ENCODE data around the gene ABCC5.

The ABCC5 gene

DNA sequence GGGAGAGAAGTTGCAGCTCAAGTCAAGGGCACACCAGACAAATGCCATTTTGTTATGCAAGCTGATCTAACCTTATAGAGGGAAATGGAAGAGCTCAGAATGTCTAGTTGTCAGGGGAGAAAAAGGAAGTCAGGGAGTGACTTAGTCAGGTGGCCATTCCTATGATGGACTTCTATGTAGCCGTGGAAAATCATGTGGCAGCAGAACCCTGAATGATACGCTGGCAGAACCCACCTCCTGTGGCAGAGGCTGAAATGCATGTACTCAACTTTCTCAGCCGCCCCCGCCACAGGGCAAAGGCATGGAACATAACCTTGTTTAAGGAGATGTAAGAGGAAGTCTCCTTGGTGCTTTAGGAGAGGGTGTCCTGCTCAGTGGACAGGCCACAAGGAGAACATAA lies 95.3 kb downstream of the ABCC5 start:
- DNase-seq (ENCODE audit: low read depth), result no peak

DNA sequence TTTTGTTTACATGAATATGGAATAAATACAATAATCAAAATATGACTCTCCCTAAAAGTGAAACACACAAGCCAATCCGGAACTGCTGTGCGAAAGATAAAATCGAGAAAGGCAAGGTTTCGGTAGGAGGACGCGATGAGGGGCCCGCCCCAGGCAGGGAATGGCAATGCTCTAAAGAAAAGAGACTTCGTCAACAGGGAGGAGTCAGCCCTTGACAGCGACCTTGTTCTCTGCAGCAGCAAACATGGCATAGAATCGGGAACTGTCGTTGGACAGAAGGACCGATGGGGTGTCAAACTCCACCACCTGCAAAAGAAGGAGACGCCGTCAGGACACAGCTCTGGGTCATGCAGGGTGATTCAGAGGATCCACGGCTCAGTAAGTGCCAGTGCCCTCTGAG lies 96.6 kb downstream of the ABCC5 start:
- DNase-seq (ENCODE audit: low read depth), result no peak

DNA sequence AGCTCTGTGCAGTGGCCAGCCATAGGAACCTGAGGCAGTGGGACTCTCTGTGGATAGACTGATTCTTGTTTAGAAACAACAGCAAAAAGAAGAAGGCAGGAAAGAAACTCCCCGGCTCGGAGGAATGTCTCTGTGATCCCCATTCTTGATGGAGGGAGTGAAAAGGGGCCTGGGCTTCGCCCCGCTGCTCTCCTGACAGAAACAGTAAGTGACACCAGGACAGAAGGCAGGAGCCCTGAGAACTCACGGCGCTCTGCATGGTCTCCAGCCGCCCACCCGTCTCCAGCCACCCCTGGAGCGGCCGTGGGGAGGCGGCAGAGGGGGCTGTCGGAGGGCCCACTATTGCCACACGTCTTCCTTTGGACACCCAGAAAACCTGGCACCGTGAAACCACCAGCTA lies 97.3 kb downstream of the ABCC5 start:
- no peak for DNase-seq (ENCODE audit: low read depth)

DNA sequence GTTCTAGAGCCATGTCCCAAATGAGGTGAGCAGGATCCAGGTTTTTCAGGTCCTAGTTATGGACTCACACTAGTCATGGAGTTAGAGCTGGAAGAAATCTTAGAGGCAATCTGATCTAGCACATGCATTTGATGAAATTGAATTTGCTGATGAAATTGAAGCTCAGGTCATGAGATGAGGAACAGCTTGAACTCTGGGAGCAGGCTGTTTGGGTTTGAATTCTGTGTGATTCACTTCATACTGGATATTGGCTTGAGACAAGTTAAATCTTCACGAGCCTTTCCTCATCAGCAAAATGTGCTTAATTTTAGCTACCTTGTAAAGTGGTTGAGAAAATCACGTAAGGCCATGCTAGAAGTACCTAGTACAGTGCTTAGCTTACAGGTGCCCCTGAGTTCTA lies 99.5 kb downstream of the ABCC5 start:
- no peak for DNase-seq (ENCODE audit: low read depth)

DNA sequence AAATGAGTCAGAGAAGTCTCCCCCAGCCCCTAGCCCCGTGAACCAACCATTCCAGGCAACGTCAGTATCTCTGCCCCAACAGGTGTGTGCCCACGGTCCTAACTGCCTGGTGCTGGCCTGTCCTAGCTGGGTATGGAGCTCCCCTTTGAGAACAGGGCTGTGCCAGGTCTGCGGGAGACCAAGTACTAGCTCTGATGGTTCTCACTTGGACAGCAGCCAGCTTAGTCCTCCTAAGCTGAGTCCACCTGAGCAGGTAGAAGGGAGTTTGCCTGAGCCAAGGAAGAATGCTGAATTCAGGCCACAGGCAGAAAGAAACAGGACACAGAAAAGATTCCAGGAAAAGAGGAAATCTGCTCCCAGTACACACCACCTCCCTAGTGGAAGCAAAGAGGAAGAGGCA lies 99.9 kb downstream of the ABCC5 start:
- DNase-seq (ENCODE audit: low read depth), result no peak

DNA sequence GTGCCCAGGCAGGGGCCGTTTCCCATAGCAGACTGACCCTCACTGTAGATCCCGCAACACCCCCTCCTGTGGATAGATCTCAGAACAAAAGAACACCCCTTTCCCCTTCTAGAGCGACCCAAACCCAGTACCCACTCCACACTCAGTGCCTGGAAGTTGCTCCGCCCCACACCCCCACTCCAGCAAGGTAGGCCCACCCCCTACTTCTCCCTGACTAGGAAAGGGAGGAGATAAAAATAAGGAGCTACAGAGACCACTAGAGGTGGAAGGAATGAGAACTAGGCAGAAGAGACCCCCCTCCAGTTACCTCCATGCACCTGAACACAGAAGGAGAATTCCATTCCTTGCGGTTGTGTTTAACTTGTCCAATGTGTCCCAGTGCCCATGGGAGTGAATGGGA lies 102.8 kb downstream of the ABCC5 start:
- no peak for DNase-seq (ENCODE audit: low read depth)

DNA sequence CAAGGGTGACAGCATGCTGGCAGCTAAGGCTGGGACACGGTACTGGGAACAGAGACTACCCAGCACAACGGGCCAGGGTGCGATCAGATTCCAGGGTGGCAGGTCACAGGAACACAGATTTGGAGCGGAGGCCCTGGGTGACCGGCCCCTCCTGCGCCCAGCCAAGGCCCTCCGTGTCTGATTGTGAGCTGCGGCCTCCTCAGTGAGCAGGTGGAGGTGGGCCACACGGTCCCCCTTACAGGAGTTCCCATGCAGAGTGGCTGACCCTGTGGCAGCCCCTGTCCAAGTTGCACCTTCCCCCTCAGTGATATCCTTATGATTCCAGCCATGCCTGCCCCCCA lies 104.1 kb downstream of the ABCC5 start:
- DNase-seq (ENCODE audit: low read depth), result no peak

DNA sequence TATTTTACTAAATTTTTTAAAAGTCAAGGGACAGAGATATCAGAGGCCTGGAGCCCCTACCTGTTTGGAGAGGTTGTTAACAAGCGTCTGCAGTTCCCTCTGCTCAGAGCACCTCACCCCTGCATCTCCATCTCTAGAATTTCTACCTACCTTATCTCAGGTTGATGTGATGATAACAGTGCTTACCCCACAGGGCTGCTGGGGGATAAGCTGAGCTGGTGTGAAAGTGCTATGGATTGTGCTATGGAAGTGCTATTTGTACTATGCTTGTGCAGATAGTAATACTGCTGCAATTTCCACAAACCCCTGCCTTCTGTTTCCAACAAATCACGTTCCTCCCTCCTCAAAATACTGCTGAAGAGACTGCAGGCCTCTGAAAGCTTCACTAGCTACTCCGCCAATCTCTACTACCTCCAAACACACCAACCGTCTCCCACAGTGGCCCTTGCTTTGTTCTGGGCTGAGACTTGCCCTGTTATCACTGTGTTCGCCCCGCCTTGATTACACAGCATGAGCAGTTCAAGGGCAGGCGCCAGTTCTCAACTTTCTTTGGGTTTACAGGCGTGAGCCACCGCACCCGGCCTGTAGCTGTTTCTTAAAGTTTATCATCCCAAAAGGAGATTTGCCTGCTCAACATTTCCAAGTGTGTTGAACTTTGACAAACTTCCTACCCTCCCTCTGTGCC lies 104.6 kb downstream of the ABCC5 start:
- no peak for DNase-seq (ENCODE audit: low read depth)

DNA sequence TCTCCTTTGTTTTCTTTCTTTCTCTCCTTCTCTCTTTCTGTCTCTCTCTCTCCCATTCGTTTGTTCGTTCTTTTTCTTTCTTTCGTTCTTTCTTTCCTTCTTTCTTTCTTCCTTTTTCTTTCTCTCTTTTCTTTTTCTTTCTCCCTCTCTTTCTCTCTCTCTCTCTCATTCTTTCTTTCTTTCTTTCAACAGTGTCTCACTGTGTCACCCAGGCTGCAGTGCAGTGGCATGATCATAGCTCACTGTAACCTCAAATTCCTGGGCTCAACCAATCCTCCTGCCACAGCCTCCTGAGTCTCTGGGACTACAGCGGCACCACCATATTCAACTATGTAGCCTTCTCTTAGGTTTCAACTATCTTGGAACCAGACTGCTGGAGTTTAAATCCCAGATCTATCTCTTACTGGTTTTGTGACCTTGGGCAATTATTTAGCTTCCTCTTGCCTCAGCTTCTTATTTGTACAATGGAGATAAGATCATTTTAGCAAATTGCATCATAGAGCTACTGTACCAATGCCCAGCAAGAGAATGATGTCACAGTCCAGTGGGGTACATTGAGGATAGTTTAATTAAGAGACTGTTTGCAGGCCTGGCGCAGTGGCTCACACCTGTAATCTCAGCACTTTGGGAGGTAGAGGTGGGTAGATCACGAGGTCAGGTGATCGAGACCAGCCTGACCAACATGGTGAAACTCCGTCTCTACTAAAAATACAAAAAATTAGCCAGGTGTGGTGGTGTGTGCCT lies 105.7 kb downstream of the ABCC5 start:
- DNase-seq (ENCODE audit: low read depth), result no peak

DNA sequence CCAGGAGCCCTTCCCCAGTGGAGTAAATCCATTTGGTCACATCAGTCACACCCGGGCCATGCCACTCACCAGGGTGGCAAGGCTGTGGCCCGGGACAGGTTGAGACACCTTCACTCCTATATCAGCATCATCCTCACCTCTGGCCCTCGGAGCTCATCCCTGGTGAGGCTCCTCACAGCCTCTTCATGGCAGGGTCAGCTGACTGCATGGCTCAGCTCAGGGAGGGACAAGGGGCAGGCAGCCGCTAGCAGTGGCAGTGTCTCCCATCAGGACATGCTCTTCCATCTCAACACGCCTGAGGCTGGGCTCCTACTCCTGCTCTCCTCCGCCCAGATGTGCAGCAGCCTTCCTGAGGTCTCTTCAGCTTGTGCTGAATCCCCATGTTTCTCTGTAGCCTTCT lies 106.6 kb downstream of the ABCC5 start:
- no peak for DNase-seq (ENCODE audit: low read depth)

DNA sequence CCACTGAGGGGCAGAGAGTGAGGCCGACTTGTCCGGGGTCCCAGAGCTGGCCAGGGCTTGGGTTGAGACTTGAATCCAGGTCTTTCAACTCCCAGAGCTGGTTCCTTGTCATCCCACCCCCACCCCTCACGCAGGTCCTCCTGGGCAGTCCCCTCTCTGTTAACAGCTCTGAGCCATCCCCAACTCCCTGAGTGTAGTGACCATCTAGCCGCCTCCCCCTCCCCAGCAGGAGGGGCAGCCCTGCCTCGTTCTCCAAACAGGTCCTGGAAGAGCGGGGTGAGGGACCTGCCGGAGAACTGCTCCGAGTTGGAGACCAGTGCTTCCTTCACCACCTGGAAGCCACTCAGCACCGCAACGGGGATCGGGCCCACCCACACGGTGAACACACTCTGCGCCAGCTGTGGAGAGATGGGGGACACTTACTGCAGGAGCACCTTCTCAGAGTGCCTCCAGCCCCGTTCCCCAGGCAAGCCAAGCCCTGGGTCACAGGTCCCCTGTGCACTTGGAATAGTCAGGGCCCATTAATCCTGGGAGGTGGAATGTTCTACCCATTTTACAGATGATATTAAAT lies 108.6 kb downstream of the ABCC5 start:
- no peak for DNase-seq (ENCODE audit: low read depth)

DNA sequence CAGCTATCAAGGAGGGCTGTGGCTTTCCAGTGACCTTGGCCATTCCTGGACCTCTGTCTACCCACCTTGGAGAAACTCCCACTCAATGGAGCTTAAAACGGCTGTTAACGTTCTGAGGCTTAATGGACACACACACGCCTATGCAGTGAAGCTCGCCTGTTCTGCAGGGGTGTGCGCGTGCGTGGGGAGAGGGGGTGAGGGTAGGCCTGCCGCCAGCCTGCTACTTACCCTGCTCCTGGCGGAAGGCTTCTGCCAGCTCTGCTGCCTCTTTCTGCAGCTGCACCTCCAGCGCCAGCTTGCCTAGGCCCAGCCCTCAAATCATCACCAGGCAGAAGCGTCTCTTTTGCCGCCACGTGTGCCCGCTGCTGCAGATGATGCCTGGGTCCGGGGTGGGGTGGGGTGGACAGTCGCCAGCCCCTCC lies 109.8 kb downstream of the ABCC5 start:
- DNase-seq (ENCODE audit: low read depth), result no peak

DNA sequence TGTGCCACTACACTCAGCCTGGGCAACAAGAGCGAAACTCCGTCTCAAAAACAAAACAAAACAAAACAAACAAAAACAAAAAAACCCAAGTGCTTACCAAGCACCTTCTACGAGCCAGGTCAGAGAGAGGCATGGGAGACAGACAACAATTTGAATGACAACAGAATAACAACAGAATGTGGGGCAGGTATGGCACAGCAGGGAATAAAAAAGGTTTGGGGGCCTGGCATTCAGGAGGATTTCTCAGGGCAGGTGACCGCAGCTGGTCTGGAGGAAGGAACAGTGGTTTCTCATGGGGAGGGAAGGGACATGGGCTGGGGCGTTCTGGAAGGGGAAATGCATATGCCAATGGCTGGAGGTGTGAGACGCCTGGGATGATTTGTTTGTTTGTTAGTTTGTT lies 110.5 kb downstream of the ABCC5 start:
- no peak for DNase-seq (ENCODE audit: low read depth)

DNA sequence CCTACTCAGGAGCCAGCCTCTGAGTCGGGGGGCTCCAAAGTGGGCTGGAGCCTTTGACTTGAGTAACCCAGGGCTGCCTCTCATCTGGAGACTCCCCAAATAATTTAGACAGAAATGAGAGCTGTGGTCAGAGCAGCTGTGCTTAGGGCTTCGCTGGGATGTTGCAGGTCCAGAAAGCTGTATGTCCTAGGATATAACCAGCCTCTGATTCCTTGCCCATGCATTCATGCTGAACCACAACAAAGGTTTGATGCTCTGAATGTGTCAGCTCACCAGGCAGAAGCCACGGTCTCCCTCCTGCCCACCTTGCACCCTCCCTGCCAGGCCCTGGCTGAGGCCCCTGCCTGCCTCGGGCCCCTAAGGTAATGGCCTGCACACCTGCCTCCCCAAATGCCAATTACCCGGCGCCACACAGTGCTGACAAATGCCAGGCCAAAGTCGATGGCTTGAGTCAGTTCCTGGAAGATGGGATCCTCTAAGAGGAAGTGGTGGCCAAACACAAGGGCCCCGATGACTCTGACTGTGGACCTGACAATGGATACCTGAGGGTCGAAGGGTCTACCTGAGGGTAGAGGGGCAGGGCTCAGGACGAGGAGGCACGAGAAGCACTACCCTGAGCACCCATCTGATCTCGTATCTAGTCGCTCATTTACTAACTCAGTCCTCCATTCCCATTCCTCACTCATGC lies 111.3 kb downstream of the ABCC5 start:
- no peak for DNase-seq (ENCODE audit: low read depth)

DNA sequence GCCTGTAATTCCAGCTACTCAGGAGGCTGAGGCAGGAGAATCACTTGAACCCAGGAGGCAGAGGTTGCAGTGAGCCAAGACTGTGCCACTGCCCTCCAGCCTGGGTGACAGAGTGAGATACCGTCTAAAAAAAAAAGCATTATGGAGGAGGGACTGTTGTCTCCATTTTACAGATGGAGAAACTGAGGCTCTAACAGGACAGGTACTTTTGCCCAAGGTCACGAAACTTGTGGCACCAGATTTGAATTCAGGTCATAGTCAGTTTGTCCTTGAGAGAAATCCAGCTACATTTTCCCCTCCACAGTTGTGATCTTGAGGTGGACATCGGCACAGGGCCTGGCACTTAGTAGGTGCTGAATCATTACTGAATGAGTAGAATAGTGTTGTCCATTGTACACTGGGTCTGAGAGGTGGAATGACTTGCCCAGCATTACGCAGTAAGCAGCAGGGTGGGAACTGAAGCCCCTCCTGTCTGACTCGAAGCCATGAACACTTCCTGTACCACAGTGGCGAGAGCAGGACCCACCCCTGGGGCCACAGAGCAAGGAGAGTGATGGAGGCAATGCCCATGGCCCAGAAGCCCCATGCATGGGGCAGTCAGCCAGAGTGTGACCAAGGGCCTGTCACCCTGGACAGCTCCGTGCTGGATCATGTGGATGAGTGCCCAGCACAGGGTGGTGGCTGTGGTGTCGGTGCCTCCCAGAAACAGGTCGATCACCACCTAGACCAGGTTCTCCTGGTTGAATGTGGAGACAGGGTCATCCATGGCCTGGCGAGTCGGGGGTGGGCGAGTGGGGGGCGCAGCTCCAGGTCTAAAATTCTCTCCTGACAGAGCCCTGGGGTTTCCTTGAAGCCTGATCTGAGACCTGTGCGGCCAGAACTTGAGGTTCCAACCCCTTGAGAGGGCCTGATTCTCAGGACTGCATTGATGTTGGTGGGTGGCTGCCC lies 112.6 kb downstream of the ABCC5 start:
- DNase-seq (ENCODE audit: low read depth), result no peak

DNA sequence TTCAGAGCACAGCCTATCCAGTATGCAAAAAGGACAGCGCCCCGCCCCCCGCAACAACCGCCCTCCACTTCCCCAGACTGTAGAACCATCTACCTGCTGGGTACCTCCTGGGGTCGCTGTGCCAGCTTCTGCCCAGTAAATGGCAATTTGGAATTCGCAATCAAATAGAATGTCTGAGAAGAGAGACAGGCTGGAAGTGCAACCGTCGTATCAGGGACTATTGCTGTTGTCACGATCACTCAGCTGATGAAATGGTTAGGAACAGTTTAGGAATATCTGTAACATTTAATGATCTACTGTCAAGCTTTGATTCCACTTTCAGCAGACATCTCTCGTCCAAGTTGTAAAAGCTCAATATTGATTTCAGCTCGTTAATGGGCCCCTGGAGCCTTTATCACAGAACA lies 119.7 kb downstream of the ABCC5 start:
- no peak for DNase-seq (ENCODE audit: low read depth)

DNA sequence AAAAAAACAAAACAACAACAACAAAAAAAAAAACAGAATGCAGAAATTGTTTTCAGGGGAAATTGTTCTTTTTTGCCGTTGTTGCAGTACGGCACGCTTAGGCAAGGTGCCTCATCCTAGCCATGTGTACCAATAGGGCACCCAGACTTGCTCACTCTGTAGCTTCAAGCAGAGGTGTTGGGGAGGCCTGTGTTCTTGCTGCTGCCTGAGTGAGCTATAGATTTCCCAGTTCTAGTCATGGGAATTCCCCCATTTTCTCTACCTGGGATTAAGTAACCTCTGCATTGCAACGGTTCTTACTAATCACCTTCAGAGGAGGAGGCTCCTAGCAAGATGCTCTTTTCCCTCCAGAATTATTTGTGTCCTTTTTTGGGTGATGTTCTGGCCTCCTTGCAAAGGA lies 120.1 kb downstream of the ABCC5 start:
- DNase-seq (ENCODE audit: low read depth), result no peak

DNA sequence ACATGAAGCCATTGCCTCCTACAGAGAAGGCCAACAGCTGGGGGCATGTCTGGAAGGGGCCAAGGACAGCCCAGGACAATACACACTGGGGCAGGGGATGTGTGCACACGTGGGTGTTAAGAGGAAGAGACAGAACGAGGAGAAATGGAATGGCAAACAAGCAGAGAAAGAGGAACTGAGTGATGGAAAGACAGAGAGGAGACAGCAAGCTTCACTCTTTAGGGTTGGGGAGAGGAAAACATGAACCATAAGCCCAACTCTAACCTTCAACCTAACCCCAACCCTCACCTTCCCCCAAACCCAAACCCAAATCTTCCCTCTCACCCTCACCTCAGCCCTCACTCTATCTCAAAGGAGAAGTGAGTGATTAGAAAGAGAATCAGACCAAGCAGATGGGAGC lies 121.1 kb downstream of the ABCC5 start:
- DNase-seq (ENCODE audit: low read depth), result no peak

DNA sequence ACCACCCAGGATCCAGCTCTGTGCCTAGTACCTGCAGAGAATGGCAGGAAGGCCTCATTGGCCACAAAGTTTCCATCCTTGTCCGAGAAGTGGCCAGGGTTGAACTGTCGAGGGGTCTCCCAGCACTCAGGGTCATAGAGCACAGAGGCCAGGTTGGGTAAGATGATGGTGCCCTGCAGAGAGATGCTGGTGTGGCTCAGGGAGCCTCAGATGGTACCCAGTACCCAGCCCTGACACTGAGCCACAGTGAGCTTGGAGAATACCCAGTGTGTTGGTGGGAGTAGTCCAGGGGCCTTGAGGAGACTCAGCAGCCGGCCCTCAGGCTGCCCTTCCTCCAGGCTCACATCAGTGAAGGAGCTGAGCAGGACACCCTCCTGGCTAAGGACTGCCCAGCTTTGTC lies 121.5 kb downstream of the ABCC5 start:
- DNase-seq (ENCODE audit: low read depth), result no peak

DNA sequence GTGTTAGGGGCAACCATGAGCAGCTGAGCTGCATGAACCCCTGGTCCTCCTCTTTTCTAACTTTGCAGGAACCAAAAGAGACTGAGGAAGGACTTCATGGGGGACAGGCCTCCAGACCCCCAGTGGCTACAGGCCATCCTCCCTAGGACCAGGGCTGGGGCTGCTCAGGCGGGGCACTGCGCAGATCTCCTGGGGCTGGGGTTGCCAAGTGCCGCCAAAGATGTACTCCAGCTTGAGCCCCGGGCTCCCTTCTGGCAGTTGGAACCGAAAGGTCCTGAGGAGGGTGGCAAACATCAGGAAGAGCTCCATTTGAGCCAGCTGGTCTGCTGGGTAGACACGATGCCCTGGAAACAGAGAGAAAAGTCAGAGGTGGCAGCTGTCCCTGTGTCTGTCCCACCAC lies 121.9 kb downstream of the ABCC5 start:
- DNase-seq (ENCODE audit: low read depth), result no peak

DNA sequence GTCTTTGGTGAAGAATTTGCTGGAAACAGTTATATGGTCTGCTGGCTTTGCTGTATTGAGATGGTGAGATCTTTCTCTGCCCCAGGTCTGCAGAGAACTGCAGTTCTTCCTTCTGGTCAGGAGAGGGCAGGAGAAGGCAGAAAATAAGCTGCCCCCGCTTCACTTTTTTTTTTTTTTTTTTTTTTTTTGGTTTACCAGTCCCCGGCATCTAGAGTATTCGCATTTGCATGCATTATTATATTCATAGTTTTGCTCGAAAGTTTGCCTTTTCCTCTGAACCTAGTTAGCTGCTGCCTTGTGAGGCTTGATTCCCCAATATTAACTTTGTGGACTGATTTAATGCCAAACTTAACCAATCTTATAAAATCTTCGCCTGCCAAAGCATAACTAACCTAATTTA lies 122.4 kb downstream of the ABCC5 start:
- peak; percentile 38 for DNase-seq (ENCODE audit: low read depth)

DNA sequence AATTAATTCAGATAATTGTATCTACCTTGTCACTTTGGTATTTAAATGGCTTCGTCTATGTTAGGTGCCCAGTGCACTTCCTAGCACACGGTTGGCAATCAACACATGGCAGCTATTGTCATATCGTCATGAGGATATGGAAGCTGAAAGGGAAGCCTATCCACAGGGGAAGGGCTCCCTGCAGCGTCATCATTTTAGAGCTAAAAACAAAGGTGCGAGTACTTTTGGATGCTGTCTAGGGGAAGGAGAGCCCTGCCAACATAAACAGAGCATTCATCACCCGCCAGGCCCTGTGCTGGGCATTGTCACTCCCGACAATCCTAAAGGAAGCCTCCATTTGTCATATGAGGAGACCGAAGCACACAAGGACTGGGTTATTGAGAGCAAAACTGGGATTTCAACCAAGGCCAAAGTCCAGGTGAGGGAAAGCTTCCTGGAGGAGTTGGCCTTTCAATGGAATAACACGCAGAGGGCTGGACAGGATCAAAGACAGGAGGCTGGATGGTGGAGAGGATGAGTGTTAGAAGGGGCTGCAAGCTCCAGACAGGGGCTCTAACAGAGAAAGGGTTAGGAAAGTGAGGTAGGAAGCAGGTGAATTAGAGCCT lies 125.0 kb downstream of the ABCC5 start:
- no peak for DNase-seq (ENCODE audit: low read depth)

Measured in stromal cell of bone marrow (primary cell).